LNCaP clone FGC (cell line): ENCODE data around the gene CENPA.

ENCODE experiments used
- DNase-seq: peaks from one replicate; pipeline ENCODE4 v3.0.0-alpha.2; 2011; ENCODE audit warnings: low read depth
- H3K4me3 ChIP-seq: 2 replicates; pipeline ENCODE4 v1.5.1; 2011; ENCODE audit warnings: mild to moderate bottlenecking, low read depth, low read length, control low read depth
- TF ChIP-seq, protein P1 (sequence below): IDR thresholded peaks from 2 replicates; pipeline ENCODE4 v1.5.1; 2012; ENCODE audit warnings: mild to moderate bottlenecking; ENCODE audit not compliant: control insufficient read depth, insufficient read depth; ENCODE audit errors: extremely low read depth

The CENPA gene

DNA sequence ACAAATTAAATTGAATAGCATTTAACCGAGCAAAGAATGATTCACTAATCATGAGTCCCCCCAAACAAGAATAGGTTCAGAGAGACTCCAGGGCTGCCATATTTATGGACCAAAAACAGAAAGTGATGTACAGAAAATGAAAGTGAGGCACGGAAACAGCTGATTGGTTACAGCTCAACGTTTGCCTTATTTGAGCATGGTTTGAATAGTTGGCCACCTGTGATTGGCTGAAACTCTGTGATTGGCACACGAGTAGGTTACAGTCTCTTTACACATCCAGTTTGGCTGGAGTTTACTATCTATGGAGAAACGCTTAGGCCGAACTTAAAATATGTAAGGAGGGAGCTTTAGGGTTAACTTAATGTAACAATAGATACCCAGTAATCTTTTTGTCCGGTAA lies 35.1 kb downstream of the CENPA start:
- TF ChIP-seq, protein P1, sequence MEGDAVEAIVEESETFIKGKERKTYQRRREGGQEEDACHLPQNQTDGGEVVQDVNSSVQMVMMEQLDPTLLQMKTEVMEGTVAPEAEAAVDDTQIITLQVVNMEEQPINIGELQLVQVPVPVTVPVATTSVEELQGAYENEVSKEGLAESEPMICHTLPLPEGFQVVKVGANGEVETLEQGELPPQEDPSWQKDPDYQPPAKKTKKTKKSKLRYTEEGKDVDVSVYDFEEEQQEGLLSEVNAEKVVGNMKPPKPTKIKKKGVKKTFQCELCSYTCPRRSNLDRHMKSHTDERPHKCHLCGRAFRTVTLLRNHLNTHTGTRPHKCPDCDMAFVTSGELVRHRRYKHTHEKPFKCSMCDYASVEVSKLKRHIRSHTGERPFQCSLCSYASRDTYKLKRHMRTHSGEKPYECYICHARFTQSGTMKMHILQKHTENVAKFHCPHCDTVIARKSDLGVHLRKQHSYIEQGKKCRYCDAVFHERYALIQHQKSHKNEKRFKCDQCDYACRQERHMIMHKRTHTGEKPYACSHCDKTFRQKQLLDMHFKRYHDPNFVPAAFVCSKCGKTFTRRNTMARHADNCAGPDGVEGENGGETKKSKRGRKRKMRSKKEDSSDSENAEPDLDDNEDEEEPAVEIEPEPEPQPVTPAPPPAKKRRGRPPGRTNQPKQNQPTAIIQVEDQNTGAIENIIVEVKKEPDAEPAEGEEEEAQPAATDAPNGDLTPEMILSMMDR = no peak
- H3K4me3 ChIP-seq = no peak overlapping the region
- DNase-seq = no peak

GRCh38 chr2:26822877-26823276 lies 37.0 kb downstream of the CENPA start:
- TF ChIP-seq, protein P1 = no peak
- H3K4me3 ChIP-seq = no peak overlapping the region
- no peak for DNase-seq

DNA sequence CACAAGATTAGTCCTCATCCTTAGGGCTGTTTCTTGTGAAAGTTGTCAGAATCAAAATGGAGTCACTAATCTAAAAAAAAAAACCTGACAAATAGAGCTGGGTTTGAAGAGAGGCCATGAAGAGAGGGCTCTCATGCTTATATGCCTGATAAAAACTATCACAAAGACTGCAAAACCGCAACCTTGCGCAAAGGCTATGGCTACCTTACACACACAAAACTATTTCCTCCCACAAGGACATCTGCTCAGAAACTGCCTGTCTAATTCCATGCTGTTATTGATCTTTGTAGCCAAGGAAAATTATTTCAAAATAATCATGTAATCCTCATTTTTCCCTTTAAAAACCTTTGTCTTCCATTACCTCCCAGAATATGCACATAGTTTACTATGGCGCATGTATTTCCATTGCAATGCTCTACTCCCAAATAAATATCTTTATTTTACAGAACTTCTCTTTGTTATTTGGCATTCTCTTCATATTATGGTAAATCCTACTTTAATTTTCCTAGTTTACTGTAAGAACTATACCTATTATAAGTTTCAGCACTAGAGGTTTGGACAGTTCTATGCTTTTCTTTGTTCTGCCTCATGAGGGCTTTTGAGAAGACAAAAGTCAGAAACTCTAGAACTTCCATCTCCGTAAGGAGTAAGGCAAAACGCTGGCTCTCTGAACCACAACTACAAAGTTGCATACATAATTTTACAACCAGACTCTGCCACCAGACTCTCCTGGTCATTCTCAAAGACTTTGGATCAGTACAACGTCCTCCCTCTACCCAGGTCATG lies 52.5 kb downstream of the CENPA start:
- TF ChIP-seq, protein P1 = no peak
- no peak overlapping the region for H3K4me3 ChIP-seq
- no peak for DNase-seq

DNA sequence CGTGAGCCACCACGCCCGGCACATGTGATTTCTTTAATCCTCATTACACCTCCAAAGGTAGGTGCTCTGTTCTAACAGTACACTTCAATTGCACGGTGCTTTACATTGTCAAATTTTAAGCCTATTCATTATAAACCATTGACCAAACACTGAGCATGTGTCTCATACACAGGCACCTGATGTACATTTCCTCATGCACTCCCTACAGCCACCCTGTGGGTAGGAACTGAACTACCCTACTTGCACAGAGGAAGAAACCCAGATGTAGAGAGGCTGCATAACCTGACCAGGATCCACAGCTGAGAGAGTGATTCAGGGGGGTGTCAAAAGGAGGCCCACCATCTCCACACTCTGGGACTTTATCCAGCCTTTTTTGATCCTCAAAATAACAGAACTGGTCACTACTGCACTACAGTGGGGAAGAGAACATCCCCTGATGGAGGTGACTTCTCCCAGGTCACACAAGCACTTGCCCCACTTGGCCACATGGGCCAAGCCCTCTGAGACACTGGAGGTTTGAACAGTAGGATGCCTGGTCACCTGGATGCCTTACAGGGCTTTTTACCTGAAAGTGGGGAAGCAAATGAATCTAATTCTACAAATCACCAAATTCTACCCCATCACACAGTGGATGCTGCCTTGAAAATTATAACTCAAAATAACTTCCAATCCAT lies 55.2 kb downstream of the CENPA start:
- TF ChIP-seq, protein P1 = no peak
- DNase-seq = no peak

DNA sequence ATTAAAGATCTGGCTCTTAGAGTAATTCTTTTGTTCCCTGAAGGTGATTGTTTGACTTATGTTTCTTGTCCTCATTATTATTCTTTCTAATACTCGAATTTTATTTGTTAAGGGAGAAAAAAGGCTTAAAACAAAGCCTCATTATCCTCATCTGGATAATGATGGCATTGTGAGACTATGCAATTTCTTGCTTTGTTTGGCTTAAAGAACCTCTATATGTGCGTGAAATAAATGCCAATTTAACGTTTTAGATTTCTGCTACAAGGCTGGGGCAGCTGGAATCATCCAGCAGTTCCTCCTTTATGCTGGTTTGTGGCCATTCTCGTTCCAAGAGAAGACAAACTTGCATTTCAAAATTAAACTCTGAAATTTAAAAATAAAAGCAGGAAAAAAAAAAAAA lies 57.2 kb downstream of the CENPA start:
- H3K4me3 ChIP-seq = no peak overlapping the region
- DNase-seq = no peak
- TF ChIP-seq, protein P1 = no peak

More for the DNA sequence above, 55.2 kb downstream of the CENPA start:
- no peak overlapping the region for H3K4me3 ChIP-seq
